GM21526 (cell line): Measurements from ENCODE around the gene SEMA4A.
"Not testable (repeated sequence)": the region's sequence is repeated elsewhere in the genome, so short reads cannot be mapped to it uniquely, and the experiment has no call there.

Source experiments
- ATAC-seq: cut with Tn5 transposase; IDR thresholded peaks from one replicate; pipeline ENCODE4 v1.9.1; 2021; ENCODE audit warnings: moderate library complexity; ENCODE audit not compliant: unreplicated experiment, low FRiP score

Gene SEMA4A

DNA sequence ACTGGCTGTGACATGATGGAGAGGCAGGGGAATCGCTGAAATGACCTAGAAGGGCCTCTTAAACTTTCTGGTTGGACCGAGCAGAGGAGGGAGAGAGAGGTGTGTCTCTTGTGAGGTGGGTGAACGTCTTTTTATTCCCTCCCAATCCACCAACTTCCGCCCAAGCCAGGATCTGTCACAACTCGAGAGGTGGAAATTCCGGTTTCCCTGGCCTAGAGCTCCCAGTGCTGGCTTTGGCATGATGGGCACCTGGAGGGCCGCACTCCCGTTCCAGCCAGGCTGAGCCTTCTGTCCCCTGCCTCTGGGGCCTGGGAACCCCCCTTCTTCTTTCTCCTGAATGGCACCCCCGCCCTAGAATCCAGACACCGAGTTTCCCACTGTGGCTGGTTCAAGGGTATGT lies at the start of gene SEMA4A:
SEMA4A (plus strand) TSS at position 224 of the 400 bp plus-strand sequence. CDS start 994 bp downstream, outside the sequence.
- no peak for ATAC-seq

DNA sequence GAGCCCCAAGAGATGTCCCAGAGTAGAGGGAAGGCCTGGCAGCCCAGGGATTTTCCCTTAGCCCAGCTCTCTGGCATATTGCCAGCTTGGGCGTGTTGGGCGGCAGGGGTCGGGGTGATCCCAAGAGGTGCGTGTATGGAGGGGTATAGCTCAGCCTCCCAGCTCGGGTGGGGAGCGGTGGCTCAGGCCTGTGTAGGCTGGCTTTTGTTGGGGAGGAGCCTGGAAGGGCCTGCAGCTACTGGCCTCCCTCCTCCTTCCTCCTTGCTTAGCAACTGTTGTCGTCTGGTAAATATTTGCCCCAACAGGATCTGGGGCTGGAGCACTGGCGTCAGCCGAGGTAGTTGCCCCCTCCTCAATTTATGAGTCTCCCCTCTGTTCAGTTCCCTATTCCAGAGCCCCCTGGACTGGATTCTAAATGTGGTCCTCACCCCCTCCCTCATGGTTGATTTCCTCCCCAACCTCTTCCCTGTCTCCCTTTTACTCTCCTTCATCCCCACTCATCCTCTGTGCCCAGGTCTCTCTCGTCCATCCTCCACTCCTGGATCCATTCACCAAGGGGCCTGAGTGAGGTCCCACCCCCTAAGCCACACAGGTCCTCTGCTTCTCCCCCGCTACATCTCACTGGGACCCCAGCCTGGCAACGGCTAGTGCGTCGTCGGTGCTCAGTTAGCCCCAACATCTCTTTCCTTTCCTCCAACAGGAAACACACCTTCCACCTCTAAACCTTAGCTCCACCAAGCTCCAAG lies 49.1 kb upstream of the SEMA4A start:
- no peak for ATAC-seq

DNA sequence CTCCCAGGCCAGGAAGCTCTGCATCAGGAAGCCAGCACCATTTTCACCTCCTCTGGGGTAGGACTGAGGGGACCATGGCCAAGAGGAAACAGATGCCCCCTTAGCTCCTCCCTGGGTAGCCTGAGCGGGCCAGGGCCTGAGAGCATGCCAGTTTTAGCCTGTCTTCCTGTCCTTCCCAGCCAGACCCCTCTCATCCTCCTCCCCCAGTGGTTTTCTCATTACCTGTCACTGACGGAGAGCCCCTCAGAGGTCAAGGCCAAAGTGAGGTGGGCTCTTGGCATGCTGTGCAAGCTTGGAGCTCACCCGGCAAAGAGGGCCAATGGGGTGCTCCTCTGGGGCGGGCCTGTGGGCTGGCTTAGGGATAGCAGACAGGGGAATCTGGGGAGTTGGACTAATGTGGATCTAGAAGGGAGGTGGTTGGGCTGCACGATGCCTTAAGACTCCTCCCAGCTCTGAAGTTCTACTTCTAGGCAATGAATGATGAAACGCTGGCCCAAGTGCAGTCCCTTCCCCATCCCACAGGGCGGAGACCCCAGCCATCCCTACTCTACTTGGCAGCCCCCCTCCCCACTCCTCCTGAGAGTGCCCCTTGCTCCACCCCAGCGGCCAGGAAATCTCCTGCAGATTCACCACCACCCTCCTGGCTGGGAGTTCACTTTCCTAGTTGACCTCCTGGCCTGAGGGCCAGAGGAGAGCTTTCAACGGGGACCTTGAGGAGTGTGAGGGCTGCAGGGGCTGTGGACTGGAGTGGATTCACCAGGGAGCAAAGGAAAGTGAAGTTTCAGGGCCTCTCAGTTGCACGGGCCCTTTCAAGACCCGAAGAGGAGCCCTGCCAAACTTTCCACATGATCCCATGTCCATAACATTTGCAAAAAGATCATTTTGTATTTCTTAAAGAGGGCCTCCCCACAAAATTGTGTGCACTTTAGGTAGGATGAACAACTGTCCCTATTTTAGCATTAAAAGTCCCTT lies 48.2 kb upstream of the SEMA4A start:
- no peak for ATAC-seq

DNA sequence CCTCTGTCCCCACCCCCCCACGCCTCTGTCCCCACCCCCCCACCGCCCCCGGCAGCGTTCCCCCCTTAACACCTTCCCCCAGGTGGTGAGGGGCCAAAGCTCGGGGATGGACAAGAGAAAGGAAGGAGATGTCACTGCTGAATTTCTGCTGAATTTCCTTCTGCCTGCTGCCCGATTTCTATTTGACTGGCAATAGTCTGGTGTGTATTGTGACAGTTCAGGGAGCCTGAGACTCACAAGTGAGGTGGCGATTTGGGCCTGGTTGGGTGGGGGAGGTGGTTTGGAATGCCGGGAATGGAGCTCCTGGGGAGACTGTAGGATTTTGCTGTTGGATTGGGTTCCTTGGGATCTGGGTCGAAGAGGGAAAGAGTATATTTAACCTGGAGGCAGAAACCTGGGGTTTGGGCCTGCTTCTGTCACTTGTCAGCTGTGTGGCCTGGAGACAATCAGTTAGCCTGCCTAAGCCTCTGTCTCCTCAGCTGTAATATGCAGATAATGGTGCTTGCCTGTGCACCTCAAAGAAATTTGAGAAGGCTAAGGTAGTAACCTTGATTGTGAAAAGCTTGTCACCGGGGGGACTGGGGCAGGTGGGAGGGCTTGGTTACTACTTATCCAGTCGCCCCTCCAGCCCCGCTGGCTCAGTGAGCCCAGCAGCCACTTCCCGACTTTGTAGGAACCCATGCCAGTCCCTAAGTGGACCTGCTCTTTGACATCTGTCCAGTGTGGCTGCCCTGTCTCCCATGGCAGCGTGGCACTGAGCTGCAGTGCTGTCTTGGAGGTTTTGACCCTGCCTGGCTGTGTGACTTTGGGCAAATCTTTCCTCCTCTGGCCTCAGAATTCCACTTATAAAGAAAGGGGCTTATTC lies 46.5 kb upstream of the SEMA4A start:
- ATAC-seq, result peak; percentile 5

DNA sequence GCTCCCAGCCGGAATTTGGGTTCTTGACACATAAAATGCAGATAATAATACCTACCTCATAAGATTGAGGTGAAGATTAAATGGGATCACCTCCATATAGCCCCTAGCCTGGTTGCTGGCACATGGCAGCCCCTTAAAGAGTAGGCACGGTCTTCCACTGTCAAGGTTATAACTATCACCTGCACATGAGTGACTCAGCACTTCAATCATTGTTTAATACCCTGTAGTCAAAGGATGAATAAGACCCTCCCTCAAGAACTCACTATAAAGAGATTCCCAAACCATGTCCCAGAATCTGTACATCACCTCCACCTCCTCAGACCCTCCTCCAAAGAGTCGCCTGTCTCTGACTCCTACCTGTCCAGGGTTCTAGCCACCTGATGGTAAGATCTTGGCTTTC lies 45.3 kb upstream of the SEMA4A start:
- ATAC-seq, result no peak

- ATAC-seq, result no peak
These were observed 44.6 kb upstream of the SEMA4A start for GRCh38 chr1:156108664-156109241.

DNA sequence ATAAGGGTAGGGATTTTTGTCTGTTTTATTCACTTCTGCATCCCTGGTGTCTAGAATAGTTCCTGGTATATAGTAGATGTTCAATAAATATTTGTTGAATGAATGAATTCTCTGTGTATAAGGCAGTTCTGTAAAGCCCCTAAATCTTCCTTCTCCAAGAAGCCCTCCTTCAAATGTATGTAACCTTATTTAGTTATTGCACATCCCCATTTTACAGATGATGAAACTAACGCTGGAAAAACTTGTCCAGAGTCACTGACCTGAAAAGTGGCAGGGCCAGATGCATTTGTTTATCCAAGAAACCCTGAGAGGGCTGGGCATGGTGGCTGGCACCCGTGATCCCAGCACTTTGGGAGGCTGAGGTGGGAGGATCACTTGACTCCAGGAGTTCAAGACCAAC lies 43.1 kb upstream of the SEMA4A start:
- no peak for ATAC-seq

GRCh38 chr1:156111355-156111962 lies 41.9 kb upstream of the SEMA4A start:
- ATAC-seq, result no peak

GRCh38 chr1:156112276-156113137 lies 40.9 kb upstream of the SEMA4A start:
- ATAC-seq, result no peak

- ATAC-seq, result no peak
These were observed 40.0 kb upstream of the SEMA4A start for GRCh38 chr1:156113282-156113950.

- peak; percentile 52 for ATAC-seq
These were observed 39.1 kb upstream of the SEMA4A start, which contains the start of gene LMNA for GRCh38 chr1:156114101-156114918. TSS of gene LMNA (plus strand) at chr1:156114711. CDS start at chr1:156114919, 208 bp downstream.

- ATAC-seq, result peak; percentile 4
These were observed 38.4 kb upstream of the SEMA4A start for GRCh38 chr1:156114919-156115513.

DNA sequence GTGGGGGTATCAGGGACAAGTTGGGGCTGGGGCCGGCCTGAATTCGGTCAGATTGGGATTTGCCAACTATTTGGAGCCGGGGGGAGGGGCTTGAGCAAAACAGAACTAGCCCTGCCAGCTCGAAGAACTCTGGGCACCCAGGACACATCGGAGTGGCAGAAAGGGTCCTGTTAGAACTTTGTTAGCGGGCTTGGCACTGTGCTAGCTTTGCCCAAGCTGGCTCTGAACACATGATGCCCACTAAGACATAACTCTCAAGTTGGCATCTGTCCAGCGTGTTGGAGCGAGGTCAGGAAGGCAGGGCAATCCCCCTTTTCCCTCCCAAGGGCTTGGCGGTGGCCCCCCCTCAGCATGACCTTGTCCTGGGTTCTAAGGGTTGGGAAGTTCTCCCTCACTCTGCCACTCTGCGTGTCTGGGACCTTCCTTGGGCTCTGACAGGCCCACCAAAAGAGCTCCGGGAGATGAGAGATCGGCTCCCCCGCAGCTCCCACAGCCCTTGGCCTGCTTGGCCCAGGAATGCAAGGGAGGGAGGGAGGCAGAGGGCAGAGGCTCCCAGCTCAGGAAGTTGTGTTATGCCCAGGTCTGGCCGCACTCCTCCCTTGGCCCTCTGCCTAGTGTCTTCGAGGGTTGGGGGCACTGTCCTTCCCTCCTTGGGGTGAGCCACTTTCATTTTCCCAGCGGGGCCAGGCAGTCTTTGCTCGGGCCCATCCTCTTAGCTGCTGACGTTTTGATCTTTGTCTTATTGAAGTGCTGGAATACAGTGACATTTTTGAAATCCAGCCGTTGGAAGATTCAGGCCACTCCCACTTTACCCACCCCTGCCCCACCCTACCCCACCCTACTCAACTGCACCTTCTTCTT lies 37.6 kb upstream of the SEMA4A start:
- no peak for ATAC-seq

DNA sequence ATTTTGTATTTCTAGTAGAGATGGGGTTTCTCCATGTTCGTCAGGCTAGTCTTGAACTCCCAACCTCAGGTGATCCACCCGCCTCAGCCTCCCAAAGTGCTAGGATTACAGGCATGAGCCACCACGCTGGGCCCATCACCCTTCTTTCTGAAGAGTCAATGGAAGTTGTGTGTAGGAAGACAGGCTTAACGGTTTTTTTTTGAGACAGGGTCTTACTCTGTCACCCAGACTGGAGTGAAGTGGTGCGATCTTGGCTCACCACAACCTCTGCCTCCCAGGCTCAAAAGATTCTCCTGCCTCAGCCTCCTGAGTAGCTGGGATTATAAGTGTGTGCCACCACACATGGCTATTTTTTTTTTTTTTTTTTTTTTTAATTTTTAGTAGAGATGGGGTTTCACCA lies 36.7 kb upstream of the SEMA4A start:
- not testable (repeated sequence) for ATAC-seq

DNA sequence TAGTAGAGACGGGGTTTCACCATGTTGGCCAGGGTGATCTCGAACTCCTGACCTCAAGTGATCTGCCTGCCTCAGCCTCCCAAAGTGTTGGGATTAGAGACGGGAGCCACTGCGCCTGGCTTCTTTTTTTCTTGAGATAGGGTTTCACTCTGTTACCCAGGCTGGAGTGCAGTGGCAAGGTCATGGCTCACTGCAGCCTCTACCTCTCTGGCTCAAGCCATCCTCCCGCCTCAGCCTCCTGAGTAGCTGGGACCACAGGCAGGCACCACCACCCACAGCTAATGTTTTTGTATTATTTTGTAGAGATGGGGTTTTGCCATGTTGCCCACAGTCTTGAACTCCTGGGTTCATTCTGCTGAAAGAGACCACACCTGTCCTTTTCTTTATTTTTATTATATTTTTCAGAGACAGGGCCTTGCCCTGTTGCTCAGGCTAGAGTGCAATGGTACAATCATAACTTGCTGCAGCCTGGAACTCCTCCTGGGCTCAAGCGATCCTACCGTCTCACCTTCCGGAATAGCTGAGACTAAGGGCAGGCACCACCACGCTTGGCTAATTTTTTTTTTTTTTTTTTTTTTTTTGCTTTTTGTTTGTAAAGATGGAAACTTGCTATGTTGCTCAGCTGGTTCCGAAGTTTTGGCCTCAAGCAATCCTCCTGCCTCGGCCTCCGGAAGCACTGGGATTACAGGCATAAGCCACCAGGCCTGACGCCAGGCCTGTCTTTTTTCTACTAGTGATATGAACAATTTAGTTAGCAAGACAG lies 35.8 kb upstream of the SEMA4A start:
- no peak for ATAC-seq
